ENCODE data around the gene RGMB. TPM values are rescaled to one million over a fixed set of nuclear protein-coding genes. Genes with fewer than 3 reads are reported as not detected.

The RGMB gene
- total RNA-seq, 1 experiment from 2014 or later = 19.3 TPM

- no peak overlapping the region for H4K8ac ChIP-seq (replicated peaks; ENCODE audit: insufficient read length, low read depth, low read length)
- H3K23ac ChIP-seq (ENCODE audit: insufficient read length, low read depth, low read length) = no peak overlapping the region
- whole genome bisulfite sequencing (ENCODE audit: extremely low coverage, insufficient read length, low lambda C conversion rate) = no CpG with 5 or more reads among the region's 4 CpGs
- no peak overlapping the region for H3T11ph ChIP-seq (ENCODE audit: low read length)
- no peak overlapping the region for H3K4me2 ChIP-seq (ENCODE audit: insufficient read depth, insufficient read length, low read length)
- H2AK5ac ChIP-seq (ENCODE audit: insufficient read length, low read length) = no peak overlapping the region
- H3K27me3 Mint-ChIP-seq (ENCODE audit: low read depth) = peaks cover 6% of the 10 kb centered on the region
- peaks cover 4% of the 10 kb centered on the region for H3K23me2 ChIP-seq (ENCODE audit: insufficient read length, low read depth, low read length, poor library complexity, severe bottlenecking)
- H4K20me1 ChIP-seq (ENCODE audit: control insufficient read depth, insufficient read depth, insufficient read length) = no peaks in the 10 kb centered on the region
- H2BK15ac ChIP-seq (ENCODE audit: low read depth, low read length) = no peak overlapping the region
- H3K18ac ChIP-seq (ENCODE audit: insufficient read length, low read depth, low read length) = no peak overlapping the region
- peaks cover 3% of the 10 kb centered on the region; the same call in 1 of the 2 replicates for H3K4me1 ChIP-seq (ENCODE audit: insufficient read depth, low read length)
- H3K56ac ChIP-seq (ENCODE audit: insufficient read length, low read depth, low read length) = no peak overlapping the region
- H3K79me2 ChIP-seq (ENCODE audit: insufficient read depth, low read length) = peaks cover 20% of the 10 kb centered on the region; the same call in 1 of the 2 replicates
- no peaks in the 10 kb centered on the region for H3K9me3 ChIP-seq (ENCODE audit: control insufficient read depth, low read depth, low read length)
- H3K27ac ChIP-seq (ENCODE audit: insufficient read length, low read depth, low read length) = no peak overlapping the region
- no peak overlapping the region for H2BK12ac ChIP-seq (ENCODE audit: insufficient read length, low read depth, low read length)
- no peak overlapping the region for H3K4me3 Mint-ChIP-seq
- H2AFZ ChIP-seq (ENCODE audit: low read length) = no peak overlapping the region
- no peaks in the 10 kb centered on the region for H3K27me3 ChIP-seq (ENCODE audit: insufficient read depth, low read length)
- H2BK20ac ChIP-seq (ENCODE audit: low read depth, low read length, poor library complexity, severe bottlenecking) = no peak overlapping the region
- no peak overlapping the region for H3K9ac ChIP-seq (ENCODE audit: extremely low read depth, insufficient read length, low read length)
- peaks cover 31 to 37% of the 10 kb centered on the region in 2 experiments for H3K4me1 Mint-ChIP-seq
- H3K27ac Mint-ChIP-seq = no peak overlapping the region
- H3K14ac ChIP-seq (ENCODE audit: insufficient read depth, low read length) = no peak overlapping the region
- H4K5ac ChIP-seq (ENCODE audit: insufficient read length, low read depth, low read length) = no peak overlapping the region
- peaks cover 8% of the 10 kb centered on the region for H3K79me1 ChIP-seq (ENCODE audit: insufficient read depth, low read depth, low read length, poor library complexity, severe bottlenecking)
- H3K9me3 Mint-ChIP-seq = no peaks in the 10 kb centered on the region
- H2BK5ac ChIP-seq (ENCODE audit: insufficient read length, low read length) = no peak overlapping the region
- DNase-seq = no peak
- no peak overlapping the region for H3K4ac ChIP-seq (ENCODE audit: low read depth, low read length)
- H3K36me3 Mint-ChIP-seq (ENCODE audit: insufficient read depth in 1 of 3, low read depth in 3 of 3) = peaks cover 10 to 32% (median 30%) of the 10 kb centered on the region in 3 experiments; a peak in 6 of 7 replicates
- no peak overlapping the region for H2BK120ac ChIP-seq (ENCODE audit: low read depth, low read length, poor library complexity, severe bottlenecking)
- no peak overlapping the region for H4K91ac ChIP-seq (ENCODE audit: insufficient read length, low read depth, low read length)
- TF ChIP-seq CTCF (conservative IDR thresholded peaks at IDR 0.05) = no peak
Observed at GRCh38 chr5:98777295-98777694, 3.8 kb downstream of the RGMB start.
